ENCODE measurements around the gene RRP15. TPM values are rescaled to one million over a fixed set of nuclear protein-coding genes. Genes with fewer than 3 reads are reported as not detected.

Gene RRP15
- total and polyA plus RNA-seq, 2 experiments from 2014 or later, result 19.8 to 86.5 TPM

- Histone ChIP-seq H3K4me2 (peak overlapping the region; percentile 36; the same call in 1 of the 2 replicates), H3F3A (replicated peaks; ENCODE audit: low read depth) (no peaks in the 10 kb centered on the region; the same call in 1 of the 2 replicates), H3K27ac (ENCODE audit: low read depth) (no peak overlapping the region), H4K20me1 (replicated peaks; ENCODE audit: insufficient read depth) (no peaks in the 10 kb centered on the region), H3K9me2 (ENCODE audit: insufficient read depth) (no peaks in the 10 kb centered on the region), H3K36me3 (ENCODE audit: insufficient read depth) (no peaks in the 10 kb centered on the region), H3K4me1 (ENCODE audit: insufficient read depth) (peaks cover 71% of the 10 kb centered on the region), H3K27me3 (ENCODE audit: insufficient read depth) (no peaks in the 10 kb centered on the region), H2AFZ (no peak overlapping the region), H3K79me2 (replicated peaks; ENCODE audit: insufficient read depth) (peaks cover 90% of the 10 kb centered on the region), H3K4me3 (no peak overlapping the region)
- ATAC-seq (no peak), DNase-seq (ENCODE audit: low spot score) (no peak)
- H3K27ac Mint-ChIP-seq, result peak overlapping the region; percentile 85
- no peaks in the 10 kb centered on the region for H3K27me3 Mint-ChIP-seq (ENCODE audit: insufficient read depth, low read depth, poor library complexity)
- H3K4me3 Mint-ChIP-seq, result no peak overlapping the region
- TF ChIP-seq CREB1 (CRISPR knock-in tag; IDR thresholded peaks at IDR 0.05; ENCODE audit: low read depth), result no peak
- TF ChIP-seq JUNB (IDR thresholded peaks at IDR 0.05; ENCODE audit: unreplicated experiment), result no peak
- no peak for TF ChIP-seq CTCF (conservative IDR thresholded peaks at IDR 0.05; ENCODE audit: low read depth in 2 of 2)
- TF ChIP-seq ZNF114 (CRISPR knock-in tag; IDR thresholded peaks at IDR 0.05), result no peak
- TF ChIP-seq REST (IDR thresholded peaks at IDR 0.05; ENCODE audit: unreplicated experiment), result no peak
- no peak for TF ChIP-seq ZNF462 (CRISPR knock-in tag; IDR thresholded peaks at IDR 0.05)
- no peak for TF ChIP-seq EZH2 (IDR thresholded peaks at IDR 0.05; ENCODE audit: low read depth, unreplicated experiment)
- no peak for TF ChIP-seq STAT1 (IDR thresholded peaks at IDR 0.05; ENCODE audit: unreplicated experiment)
- no peak for TF ChIP-seq ZNF331 (CRISPR knock-in tag; IDR thresholded peaks at IDR 0.05; ENCODE audit: low read depth)
- no peak for TF ChIP-seq NANOG (IDR thresholded peaks at IDR 0.05; ENCODE audit: borderline replicate concordance)
- no peak for TF ChIP-seq POLR2AphosphoS5 (IDR thresholded peaks at IDR 0.05; ENCODE audit: low read depth)
- TF ChIP-seq EZH2phosphoT487 (IDR thresholded peaks at IDR 0.05; ENCODE audit: unreplicated experiment), result no peak
- TF ChIP-seq ETS1 (IDR thresholded peaks at IDR 0.05), result no peak
- H3K9me3 Mint-ChIP-seq, result no peaks in the 10 kb centered on the region
- H3K36me3 Mint-ChIP-seq (ENCODE audit: low read depth), result peaks cover 22% of the 10 kb centered on the region; the same call in 2 of the 3 replicates
- peaks cover 62% of the 10 kb centered on the region for H3K4me1 Mint-ChIP-seq
Observed at GRCh38 chr1:218296162-218296561, 11.1 kb downstream of the RRP15 start.
